G401 (cell line): ENCODE data around the gene MUL1. TPM values are rescaled to one million over a fixed set of nuclear protein-coding genes. Genes with fewer than 3 reads are reported as not detected.
A peak's percentile ranks its signal among the peaks of the same experiment; 100 is the strongest.

ENCODE experiments used
- DNase-seq: peaks from one replicate; pipeline ENCODE4 v3.0.0-alpha.2; 2015; ENCODE audit warnings: low spot score
- in situ Hi-C: cut with HindIII; loops from 2 replicates; pipeline ENCODE4 v1.10.0; 2016; ENCODE audit warnings: low sequenced_read_pairs, mixed read lengths
- total RNA-seq: library from RNA; depleted of rRNA; stranded (reverse); fragments of >200 nt; shearing (Covaris generic); gene quantifications from 2 replicates; pipeline ENCODE4 v1.2.3, GENCODE V29; 2014

Gene MUL1
- total RNA-seq, 1 experiment from 2014 or later: 13.3 TPM

- DNase-seq: no peak
- in situ Hi-C loops: no loop called here
Observed at GRCh38 chr1:20491866-20492265, 16.1 kb downstream of the MUL1 start.

GRCh38 chr1:20491178-20491577, 16.8 kb downstream of the MUL1 start:
- no peak for DNase-seq
- in situ Hi-C loops: no loop called here

- in situ Hi-C loops: no loop called here
- DNase-seq: no peak
Observed at GRCh38 chr1:20487236-20487590, 20.7 kb downstream of the MUL1 start.

GRCh38 chr1:20486457-20487235, 21.3 kb downstream of the MUL1 start:
- DNase-seq: peak; percentile 59
- in situ Hi-C loops: no loop called here

GRCh38 chr1:20485527-20486456, 22.2 kb downstream of the MUL1 start, which contains the start of gene CAMK2N1:
Gene CAMK2N1, minus strand, starts transcription at chr1:20486210. Its CDS starts 831 bp downstream, at chr1:20485379.
- in situ Hi-C loops: no loop called here
- peak; percentile 60 for DNase-seq

GRCh38 chr1:20484519-20485462, 23.2 kb downstream of the MUL1 start:
- DNase-seq: peak; percentile 19
- in situ Hi-C loops: no loop called here

GRCh38 chr1:20483833-20484518, 24.0 kb downstream of the MUL1 start:
- peak; percentile 36 for DNase-seq

GRCh38 chr1:20483098-20483832, 24.7 kb downstream of the MUL1 start:
- DNase-seq: no peak
- in situ Hi-C loops: no loop called here

More at GRCh38 chr1:20483833-20484518, 24.0 kb downstream of the MUL1 start:
- in situ Hi-C loops: no loop called here

- DNase-seq: no peak
- in situ Hi-C loops: no loop called here
Observed at GRCh38 chr1:20481643-20482498, 26.1 kb downstream of the MUL1 start.

GRCh38 chr1:20480951-20481617, 26.9 kb downstream of the MUL1 start:
- in situ Hi-C loops: no loop called here
- DNase-seq: no peak

GRCh38 chr1:20480243-20480944, 27.6 kb downstream of the MUL1 start:
- in situ Hi-C loops: no loop called here
- no peak for DNase-seq

- DNase-seq: no peak
- in situ Hi-C loops: no loop called here
Observed at GRCh38 chr1:20479840-20480239, 28.1 kb downstream of the MUL1 start.

- in situ Hi-C loops: no loop called here
- DNase-seq: no peak
Observed at GRCh38 chr1:20478057-20478635, 29.8 kb downstream of the MUL1 start.

GRCh38 chr1:20477348-20478056, 30.4 kb downstream of the MUL1 start:
- in situ Hi-C loops: no loop called here
- DNase-seq: peak; percentile 13
